Measurements from ENCODE around the gene PKD2.

DNA sequence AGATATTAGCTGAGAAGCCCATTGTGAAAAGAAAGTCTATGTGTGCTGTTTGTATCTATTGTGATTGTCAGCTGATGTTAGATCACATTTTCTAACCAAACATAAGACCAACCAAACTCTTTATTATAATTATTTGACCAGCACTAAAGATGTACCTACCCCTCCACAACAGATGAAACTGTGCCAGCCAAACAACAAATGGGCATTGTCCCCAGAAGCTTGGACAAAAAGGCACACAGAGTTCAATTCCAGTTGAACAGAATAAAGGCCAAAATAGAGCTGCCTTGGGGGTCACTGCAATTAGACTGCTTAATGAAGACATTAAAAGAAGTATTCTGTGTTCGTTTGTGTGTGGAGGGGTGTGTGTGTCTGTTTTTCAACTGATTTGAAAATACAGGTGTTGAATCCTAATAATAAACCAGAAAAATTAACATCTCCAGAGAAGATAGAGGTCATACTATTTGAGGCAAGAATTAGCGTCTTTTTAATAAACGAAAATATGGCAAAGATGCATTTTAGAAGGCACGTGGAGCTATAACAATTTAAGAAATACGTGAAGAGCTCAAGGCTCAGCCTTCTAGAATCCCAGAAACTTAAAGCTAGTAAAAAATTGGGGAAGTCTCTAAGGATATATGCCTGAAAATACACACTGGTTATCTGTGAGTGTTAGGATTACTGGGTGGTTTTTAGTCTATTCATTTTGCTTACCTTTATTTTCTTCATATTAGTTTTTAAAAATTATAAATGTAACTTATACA, 29.7 kb upstream of the PKD2 start:
- TF ChIP-seq, protein P1, sequence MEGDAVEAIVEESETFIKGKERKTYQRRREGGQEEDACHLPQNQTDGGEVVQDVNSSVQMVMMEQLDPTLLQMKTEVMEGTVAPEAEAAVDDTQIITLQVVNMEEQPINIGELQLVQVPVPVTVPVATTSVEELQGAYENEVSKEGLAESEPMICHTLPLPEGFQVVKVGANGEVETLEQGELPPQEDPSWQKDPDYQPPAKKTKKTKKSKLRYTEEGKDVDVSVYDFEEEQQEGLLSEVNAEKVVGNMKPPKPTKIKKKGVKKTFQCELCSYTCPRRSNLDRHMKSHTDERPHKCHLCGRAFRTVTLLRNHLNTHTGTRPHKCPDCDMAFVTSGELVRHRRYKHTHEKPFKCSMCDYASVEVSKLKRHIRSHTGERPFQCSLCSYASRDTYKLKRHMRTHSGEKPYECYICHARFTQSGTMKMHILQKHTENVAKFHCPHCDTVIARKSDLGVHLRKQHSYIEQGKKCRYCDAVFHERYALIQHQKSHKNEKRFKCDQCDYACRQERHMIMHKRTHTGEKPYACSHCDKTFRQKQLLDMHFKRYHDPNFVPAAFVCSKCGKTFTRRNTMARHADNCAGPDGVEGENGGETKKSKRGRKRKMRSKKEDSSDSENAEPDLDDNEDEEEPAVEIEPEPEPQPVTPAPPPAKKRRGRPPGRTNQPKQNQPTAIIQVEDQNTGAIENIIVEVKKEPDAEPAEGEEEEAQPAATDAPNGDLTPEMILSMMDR (IDR thresholded peaks at IDR 0.05), result no peak
- no peak for TF ChIP-seq POLR2AphosphoS5 (IDR thresholded peaks at IDR 0.05; ENCODE audit: insufficient read depth in 1 of 2, low read depth in 1 of 2)

All from vagina (tissue), 2 donors.